GM20431 (cell line): ENCODE measurements around the gene KLF8.

Experiments used
- in situ Hi-C: fragments of 300-500 bp; cut with MseI, MboI; formaldehyde crosslinking; loops from one replicate; pipeline ENCODE4 v1.15.0; 2020; ENCODE audit warnings: low sequenced_read_pairs; ENCODE audit not compliant: unreplicated experiment

KLF8 gene

GRCh38 chrX:56289449-56289848 is 57.3 kb downstream of the KLF8 start:
- in situ Hi-C loops: loop anchor here (25.0 kb wide), 1 partner anchor 423 kb away; no protein-coding TSS in a partner anchor

DNA sequence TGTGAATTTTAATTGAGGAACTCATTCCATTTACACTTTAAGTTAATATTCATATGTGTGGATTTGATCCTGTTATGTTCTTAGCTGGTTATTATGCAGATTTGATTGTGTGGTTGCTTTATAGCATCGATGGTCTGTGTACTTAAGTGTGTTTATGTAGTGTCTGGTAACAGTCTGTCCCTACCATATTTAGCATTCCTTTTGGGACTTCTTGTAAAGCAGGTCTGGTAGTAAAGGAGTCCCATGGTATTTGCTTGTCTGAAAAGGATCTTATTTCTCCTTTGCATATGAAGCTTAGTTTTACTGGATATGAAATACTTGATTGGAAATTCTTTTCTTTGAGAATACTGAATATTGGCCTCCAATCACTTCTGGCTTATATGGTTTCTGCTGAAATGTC is 76.6 kb downstream of the KLF8 start:
- in situ Hi-C loops: no loop called here

GRCh38 chrX:56309881-56310280 is 77.7 kb downstream of the KLF8 start:
- in situ Hi-C loops: no loop called here

GRCh38 chrX:56310581-56310980 is 78.4 kb downstream of the KLF8 start:
- in situ Hi-C loops: no loop called here

DNA sequence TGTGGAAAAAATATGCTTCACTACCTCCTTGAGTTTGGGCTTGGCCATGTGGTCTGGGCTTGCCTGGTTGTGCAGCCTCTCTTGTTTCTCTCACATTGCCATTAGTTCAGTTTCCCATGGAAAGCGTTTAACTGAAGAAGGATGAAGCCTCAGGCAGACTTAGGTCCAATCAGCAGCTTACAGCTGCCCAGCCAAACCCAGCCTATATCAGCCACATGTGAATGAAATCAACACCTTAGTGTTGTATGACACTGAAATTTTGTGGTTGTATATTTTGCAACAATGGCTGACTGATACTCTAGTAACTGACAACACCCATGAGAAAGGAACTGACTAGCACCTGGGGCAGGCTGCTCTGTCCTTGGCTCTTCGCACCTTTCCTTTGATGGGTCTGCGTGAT is 81.2 kb downstream of the KLF8 start:
- in situ Hi-C loops: no loop called here

GRCh38 chrX:56314334-56314733 is 82.2 kb downstream of the KLF8 start:
- in situ Hi-C loops: no loop called here

GRCh38 chrX:56318076-56318475 is 85.9 kb downstream of the KLF8 start:
- in situ Hi-C loops: no loop called here

DNA sequence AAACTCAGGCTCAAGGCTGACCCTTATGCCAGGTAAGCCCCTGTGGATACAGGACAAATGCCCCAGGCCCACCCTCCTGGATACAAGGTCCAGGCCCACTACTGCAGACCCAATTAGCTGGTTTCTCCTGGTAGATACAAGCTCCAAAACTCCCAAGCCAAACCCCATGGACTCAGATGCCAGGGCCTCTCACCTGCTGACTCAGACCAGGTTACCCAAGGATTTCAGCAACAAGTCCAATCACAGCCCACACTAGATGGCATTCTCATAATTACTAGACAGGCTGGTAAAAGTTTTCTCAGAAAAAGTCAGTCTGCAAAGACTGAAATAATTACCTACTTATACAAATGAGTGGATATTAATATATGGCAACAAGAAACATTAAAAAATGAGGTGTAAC is 87.0 kb downstream of the KLF8 start:
- in situ Hi-C loops: no loop called here
